ENCODE data around the gene SART1.
"Not testable (repeated sequence)": the region's sequence is repeated elsewhere in the genome, so short reads cannot be mapped to it uniquely, and the experiment has no call there.

SART1 gene

DNA sequence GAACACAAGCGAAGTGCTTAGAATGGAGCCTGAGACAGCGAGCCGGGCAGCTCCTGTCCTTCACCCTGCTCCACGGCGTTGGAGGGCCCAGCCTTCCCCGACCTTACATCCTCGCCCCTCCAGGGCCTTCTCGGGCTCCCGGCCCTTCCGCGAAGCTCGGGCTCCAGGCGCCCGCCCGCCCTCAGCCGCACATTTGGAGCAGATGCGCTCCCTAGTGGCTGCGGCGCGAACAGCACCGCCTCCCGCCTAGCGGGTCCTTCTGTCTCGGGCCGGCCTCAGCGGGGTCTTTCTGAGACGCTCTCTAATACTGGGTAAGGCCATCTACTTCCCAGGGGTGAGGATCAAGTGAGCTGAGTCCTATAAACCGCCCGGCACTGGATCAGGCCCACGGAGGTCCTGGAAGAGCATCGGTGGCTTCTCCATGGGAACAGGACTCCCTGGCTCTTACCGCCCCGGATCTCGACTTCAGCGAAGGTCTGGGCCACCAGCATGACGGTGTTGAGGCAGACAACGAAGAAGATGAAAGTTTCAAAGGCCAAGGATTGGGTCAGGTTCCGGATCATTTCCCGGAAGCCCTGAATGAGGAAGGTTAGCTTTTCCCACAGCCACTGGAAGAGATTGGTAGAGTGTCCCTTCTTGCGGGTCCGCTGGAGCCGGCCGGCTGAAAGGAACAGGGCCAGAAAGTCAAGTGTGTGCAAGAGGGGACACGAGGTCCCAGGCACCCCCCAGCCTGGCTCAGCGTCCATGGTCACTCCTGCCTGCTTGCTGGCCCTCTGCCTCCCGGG is 61.1 kb downstream of the SART1 start:
- H3K4me1 ChIP-seq (ENCODE audit: insufficient read depth, poor library complexity, severe bottlenecking), result peaks cover 11% of the 10 kb centered on the region
- no peaks in the 10 kb centered on the region for H3K36me3 ChIP-seq (ENCODE audit: low read depth)
- no peak overlapping the region for H3K27ac ChIP-seq (ENCODE audit: poor library complexity, severe bottlenecking)
- TF ChIP-seq, protein P1, sequence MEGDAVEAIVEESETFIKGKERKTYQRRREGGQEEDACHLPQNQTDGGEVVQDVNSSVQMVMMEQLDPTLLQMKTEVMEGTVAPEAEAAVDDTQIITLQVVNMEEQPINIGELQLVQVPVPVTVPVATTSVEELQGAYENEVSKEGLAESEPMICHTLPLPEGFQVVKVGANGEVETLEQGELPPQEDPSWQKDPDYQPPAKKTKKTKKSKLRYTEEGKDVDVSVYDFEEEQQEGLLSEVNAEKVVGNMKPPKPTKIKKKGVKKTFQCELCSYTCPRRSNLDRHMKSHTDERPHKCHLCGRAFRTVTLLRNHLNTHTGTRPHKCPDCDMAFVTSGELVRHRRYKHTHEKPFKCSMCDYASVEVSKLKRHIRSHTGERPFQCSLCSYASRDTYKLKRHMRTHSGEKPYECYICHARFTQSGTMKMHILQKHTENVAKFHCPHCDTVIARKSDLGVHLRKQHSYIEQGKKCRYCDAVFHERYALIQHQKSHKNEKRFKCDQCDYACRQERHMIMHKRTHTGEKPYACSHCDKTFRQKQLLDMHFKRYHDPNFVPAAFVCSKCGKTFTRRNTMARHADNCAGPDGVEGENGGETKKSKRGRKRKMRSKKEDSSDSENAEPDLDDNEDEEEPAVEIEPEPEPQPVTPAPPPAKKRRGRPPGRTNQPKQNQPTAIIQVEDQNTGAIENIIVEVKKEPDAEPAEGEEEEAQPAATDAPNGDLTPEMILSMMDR (IDR thresholded peaks at IDR 0.05; ENCODE audit: poor library complexity, severe bottlenecking), result peak; percentile 95
- H3K9me3 ChIP-seq (ENCODE audit: severe bottlenecking), result no peaks in the 10 kb centered on the region
- H3K4me3 ChIP-seq (ENCODE audit: severe bottlenecking), result no peak overlapping the region
- ATAC-seq (ENCODE audit: low read depth) (peak; percentile 71), DNase-seq (ENCODE audit: low spot score) (peak; percentile 36)
- no peaks in the 10 kb centered on the region for H3K27me3 ChIP-seq (ENCODE audit: insufficient read depth, poor library complexity, severe bottlenecking)

DNA sequence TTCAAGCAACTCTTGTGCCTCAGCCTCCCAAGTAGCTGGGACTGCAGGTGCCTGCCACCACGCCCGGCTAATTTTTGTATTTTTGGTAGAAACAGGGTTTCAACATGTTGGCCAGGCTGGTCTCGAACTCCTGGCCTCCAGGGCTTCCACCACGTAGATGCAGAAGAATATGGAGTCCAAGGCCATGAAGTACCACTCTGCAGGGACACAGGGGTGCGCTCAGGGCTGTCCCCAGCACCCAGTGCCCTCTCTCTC is 61.6 kb downstream of the SART1 start:
- H3K36me3 ChIP-seq (ENCODE audit: low read depth); H3K9me3 ChIP-seq (ENCODE audit: severe bottlenecking); ATAC-seq (ENCODE audit: low read depth); H3K4me3 ChIP-seq (ENCODE audit: severe bottlenecking); H3K27me3 ChIP-seq (ENCODE audit: insufficient read depth, poor library complexity, severe bottlenecking); H3K27ac ChIP-seq (ENCODE audit: poor library complexity, severe bottlenecking); DNase-seq (ENCODE audit: low spot score): not testable (repeated sequence)
- H3K4me1 ChIP-seq (ENCODE audit: insufficient read depth, poor library complexity, severe bottlenecking), result peaks cover 11% of the 10 kb centered on the region

DNA sequence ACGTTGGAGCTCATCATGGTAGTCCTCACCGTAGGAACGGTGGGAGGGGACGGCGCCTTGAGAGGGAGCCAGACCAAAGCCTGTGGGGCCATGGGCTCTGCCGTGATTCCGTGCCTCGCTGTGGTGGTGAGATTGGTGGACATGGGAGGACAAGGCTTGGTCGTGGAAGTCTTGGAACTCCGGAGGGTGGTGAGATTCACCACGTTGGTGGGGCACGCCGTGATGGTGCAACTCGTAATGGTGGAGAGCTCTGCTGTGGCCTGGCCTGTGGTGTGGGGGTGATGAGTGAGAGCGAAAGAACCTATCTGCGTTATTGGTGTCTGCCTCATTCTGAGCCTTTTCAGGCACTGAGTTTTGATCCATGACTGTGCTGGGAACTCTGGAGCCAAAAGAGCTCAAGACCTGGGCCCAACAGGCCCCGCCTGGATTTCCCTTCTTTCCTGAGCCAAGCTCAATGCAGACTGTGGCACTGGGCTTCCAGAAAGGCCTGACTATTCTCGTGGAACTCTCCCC is 64.5 kb downstream of the SART1 start, which contains the start of gene CATSPER1:
CATSPER1 (minus strand) TSS at position 463 of the 513 bp plus-strand sequence; CDS start at position 363, 100 bp downstream.
- ATAC-seq (ENCODE audit: low read depth), result no peak
- Histone ChIP-seq H3K36me3 (ENCODE audit: low read depth) (no peaks in the 10 kb centered on the region), H3K27ac (ENCODE audit: poor library complexity, severe bottlenecking) (no peak within 1 kb of the TSS), H3K27me3 (ENCODE audit: insufficient read depth, poor library complexity, severe bottlenecking) (no peaks in the 10 kb centered on the region), H3K4me3 (ENCODE audit: severe bottlenecking) (no peak within 1 kb of the TSS), H3K9me3 (ENCODE audit: severe bottlenecking) (no peaks in the 10 kb centered on the region), H3K4me1 (ENCODE audit: insufficient read depth, poor library complexity, severe bottlenecking) (peaks cover 5% of the 10 kb centered on the region)
- no peak for DNase-seq (ENCODE audit: low spot score)
- TF ChIP-seq, protein P1 (IDR thresholded peaks at IDR 0.05; ENCODE audit: poor library complexity, severe bottlenecking), result no peak

Measured in RWPE2 (cell line).